ENCODE measurements around the gene MAPK10. TPM values are rescaled to one million over a fixed set of nuclear protein-coding genes. Genes with fewer than 3 reads are reported as not detected.
"Not testable (repeated sequence)": the region's sequence is repeated elsewhere in the genome, so short reads cannot be mapped to it uniquely, and the experiment has no call there.

MAPK10 gene
- total RNA-seq, 2 donors from 2014 or later, result 49.7 to 64.9 TPM

DNA sequence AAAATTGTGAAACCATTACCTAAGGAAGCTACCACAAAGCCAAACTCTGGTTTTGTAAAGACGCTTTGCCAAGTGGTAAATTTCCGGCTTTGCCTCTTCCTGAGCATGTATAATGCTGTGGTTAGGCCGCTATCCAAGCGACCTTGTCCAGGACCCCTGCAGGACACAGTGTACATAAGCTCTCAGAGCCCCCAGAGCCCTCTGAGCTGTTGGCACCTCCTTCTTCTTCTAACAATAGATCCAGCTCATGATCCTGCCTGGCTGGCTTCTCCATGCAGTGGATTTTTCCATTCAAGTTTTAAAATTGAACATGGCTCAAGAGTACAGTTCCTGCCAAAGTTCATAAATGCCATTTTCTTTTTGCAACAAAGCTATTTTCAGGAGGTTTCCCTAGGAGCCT, 326.7 kb downstream of the MAPK10 start:
- Histone ChIP-seq H3K4me3 (no peak overlapping the region), H3K36me3 (no peaks in the 10 kb centered on the region), H3K9me3 (no peaks in the 10 kb centered on the region), H3K27ac (peak overlapping the region; percentile 37 to 76), H3K27me3 (replicated peaks; ENCODE audit: insufficient read depth) (no peaks in the 10 kb centered on the region), H3K4me1 (replicated peaks) (peaks cover 5% of the 10 kb centered on the region)
- 14% methylated on average over 4 of the region's 4 CpGs for WGBS
- peak; percentile 25 for DNase-seq (ENCODE audit: low spot score)
- intact Hi-C loops (cut with DNase I), result no loop called here
- no peak for TF ChIP-seq POLR2A (IDR thresholded peaks at IDR 0.05)
- no peak for TF ChIP-seq POLR2AphosphoS5 (IDR thresholded peaks at IDR 0.05)
- TF ChIP-seq, protein P1, sequence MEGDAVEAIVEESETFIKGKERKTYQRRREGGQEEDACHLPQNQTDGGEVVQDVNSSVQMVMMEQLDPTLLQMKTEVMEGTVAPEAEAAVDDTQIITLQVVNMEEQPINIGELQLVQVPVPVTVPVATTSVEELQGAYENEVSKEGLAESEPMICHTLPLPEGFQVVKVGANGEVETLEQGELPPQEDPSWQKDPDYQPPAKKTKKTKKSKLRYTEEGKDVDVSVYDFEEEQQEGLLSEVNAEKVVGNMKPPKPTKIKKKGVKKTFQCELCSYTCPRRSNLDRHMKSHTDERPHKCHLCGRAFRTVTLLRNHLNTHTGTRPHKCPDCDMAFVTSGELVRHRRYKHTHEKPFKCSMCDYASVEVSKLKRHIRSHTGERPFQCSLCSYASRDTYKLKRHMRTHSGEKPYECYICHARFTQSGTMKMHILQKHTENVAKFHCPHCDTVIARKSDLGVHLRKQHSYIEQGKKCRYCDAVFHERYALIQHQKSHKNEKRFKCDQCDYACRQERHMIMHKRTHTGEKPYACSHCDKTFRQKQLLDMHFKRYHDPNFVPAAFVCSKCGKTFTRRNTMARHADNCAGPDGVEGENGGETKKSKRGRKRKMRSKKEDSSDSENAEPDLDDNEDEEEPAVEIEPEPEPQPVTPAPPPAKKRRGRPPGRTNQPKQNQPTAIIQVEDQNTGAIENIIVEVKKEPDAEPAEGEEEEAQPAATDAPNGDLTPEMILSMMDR (IDR thresholded peaks at IDR 0.05), result no peak

DNA sequence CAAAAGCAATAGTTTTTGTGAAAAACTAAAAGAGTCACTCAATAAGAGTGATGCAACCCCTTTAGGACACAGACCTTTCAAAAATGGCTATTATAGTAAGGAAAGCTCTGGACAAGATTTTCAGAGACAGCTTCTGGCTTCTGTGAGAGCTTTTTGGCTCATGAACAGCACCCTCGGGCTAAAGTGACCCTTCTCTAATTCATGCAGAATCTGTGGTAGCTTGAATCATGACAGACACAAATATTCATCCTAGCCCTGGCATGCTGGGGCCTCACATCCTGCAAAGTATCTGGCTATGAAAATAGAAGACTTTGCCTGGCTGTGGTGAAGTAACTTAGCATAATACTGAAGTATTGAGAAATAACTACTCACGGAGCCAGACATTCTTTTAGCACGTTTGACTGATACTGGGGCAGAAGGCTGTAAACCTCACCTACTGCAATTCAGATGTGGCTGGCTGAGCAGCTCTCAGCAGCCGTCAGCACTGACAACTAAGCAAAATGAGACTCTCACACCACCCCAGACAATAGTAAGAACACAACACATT, 327.3 kb downstream of the MAPK10 start:
- peak overlapping the region; percentile 37 to 76 for H3K27ac ChIP-seq
- TF ChIP-seq, protein P1 (IDR thresholded peaks at IDR 0.05), result no peak
- TF ChIP-seq POLR2AphosphoS5 (IDR thresholded peaks at IDR 0.05), result peak; percentile 37
- intact Hi-C loops (cut with DNase I), result no loop called here
- DNase-seq (ENCODE audit: low spot score), result peak; percentile 51
- H3K9me3 ChIP-seq, result no peaks in the 10 kb centered on the region
- no peaks in the 10 kb centered on the region for H3K36me3 ChIP-seq
- peaks cover 5% of the 10 kb centered on the region for H3K4me1 ChIP-seq (replicated peaks)
- no peak overlapping the region for H3K4me3 ChIP-seq
- WGBS, result 3% methylated on average over 4 of the region's 4 CpGs
- no peaks in the 10 kb centered on the region for H3K27me3 ChIP-seq (replicated peaks; ENCODE audit: insufficient read depth)

DNA sequence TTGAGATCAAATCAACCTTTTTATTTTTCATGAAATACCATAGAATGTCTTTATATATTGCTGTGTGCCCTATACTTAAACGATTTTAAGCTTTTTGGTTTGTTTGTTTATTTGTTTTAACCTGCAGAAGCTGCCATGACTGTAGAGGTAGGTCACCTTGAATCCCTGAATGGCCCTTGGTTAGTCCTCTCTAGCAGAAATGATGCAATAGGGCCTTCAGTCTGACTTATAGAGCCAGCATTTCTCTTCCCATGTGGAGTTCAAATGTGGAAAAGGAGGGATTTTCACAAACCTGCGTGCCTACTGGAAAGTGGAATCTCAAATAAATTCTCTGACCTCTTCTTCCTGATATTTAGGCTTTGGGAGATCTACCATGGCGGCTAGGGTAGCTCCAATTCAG, 327.9 kb downstream of the MAPK10 start:
- DNase-seq (ENCODE audit: low spot score), result no peak
- Histone ChIP-seq H3K4me3 (no peak overlapping the region), H3K27ac (peak overlapping the region in 1 of 2 donors; percentile 76), H3K27me3 (replicated peaks; ENCODE audit: insufficient read depth) (no peaks in the 10 kb centered on the region), H3K36me3 (no peaks in the 10 kb centered on the region), H3K4me1 (replicated peaks) (peaks cover 5% of the 10 kb centered on the region), H3K9me3 (no peaks in the 10 kb centered on the region)
- TF ChIP-seq, protein P1 (IDR thresholded peaks at IDR 0.05), result no peak
- no peak for TF ChIP-seq POLR2A (IDR thresholded peaks at IDR 0.05)
- no peak for TF ChIP-seq POLR2AphosphoS5 (IDR thresholded peaks at IDR 0.05)
- intact Hi-C loops (cut with DNase I), result no loop called here
- WGBS, result 91% methylated on average over 3 of the region's 3 CpGs

DNA sequence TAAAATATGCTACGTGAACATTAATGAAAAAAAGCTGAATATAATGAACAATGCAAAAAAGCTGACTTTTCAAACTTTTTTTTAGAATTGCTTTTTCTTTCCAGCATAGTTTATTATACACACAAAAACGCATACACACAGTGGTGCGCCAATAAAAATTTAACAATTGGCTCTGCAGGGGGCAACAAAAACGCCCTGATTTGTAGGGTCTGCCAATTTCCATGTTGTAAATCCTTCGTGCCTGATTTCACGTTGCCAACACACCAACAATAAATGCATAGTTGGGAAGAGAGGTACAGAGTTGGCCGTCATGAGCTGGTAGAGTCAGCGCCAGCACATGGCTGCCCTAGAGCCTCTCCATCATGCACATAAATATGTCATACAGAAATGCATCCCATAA, 333.1 kb downstream of the MAPK10 start:
- Histone ChIP-seq H3K27me3 (replicated peaks; ENCODE audit: insufficient read depth) (no peaks in the 10 kb centered on the region), H3K4me1 (replicated peaks) (no peaks in the 10 kb centered on the region), H3K27ac (no peak overlapping the region), H3K4me3 (no peak overlapping the region), H3K36me3 (no peaks in the 10 kb centered on the region), H3K9me3 (no peaks in the 10 kb centered on the region)
- TF ChIP-seq POLR2AphosphoS5 (IDR thresholded peaks at IDR 0.05), result no peak
- TF ChIP-seq, protein P1 (IDR thresholded peaks at IDR 0.05), result no peak
- TF ChIP-seq POLR2A (IDR thresholded peaks at IDR 0.05), result no peak
- no peak for DNase-seq (ENCODE audit: low spot score)
- intact Hi-C loops (cut with DNase I), result no loop called here
- WGBS, result 34% methylated on average over 8 of the region's 8 CpGs

DNA sequence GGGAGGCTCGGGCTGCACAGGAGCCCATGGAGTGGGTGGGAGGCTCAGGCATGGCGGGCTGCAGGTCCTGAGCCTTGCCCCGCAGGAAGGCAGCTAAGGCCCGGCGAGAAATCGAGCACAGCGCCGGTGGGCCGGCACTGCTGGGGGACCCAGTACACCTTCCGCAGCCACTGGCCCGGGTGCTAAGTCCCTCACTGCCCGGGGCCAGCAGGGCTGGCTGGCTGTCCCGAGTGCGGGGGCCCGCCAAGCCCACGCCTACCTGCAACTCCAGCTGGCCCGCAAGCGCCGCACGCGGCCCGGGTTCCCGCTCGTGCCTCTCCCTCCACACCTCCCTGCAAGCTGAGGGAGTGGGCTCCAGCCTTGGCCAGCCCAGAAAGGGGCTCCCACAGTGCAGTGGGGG, 338.2 kb downstream of the MAPK10 start:
- H3K27ac ChIP-seq; DNase-seq (ENCODE audit: low spot score); H3K27me3 ChIP-seq (replicated peaks; ENCODE audit: insufficient read depth); H3K36me3 ChIP-seq; H3K9me3 ChIP-seq; H3K4me1 ChIP-seq (replicated peaks); H3K4me3 ChIP-seq; intact Hi-C loops (cut with DNase I): not testable (repeated sequence)
- WGBS, result 96% methylated on average over 21 of the region's 24 CpGs

All from prostate gland (tissue), 2 donors.